ENCODE measurements around the gene TCAIM. TPM values are rescaled to one million over a fixed set of nuclear protein-coding genes. Genes with fewer than 3 reads are reported as not detected.
A peak's percentile ranks its signal among the peaks of the same experiment; 100 is the strongest.
"Not testable (repeated sequence)": the region's sequence is repeated elsewhere in the genome, so short reads cannot be mapped to it uniquely, and the experiment has no call there.

Gene TCAIM
- total RNA-seq, 1 experiment from 2014 or later = 18.6 TPM

DNA sequence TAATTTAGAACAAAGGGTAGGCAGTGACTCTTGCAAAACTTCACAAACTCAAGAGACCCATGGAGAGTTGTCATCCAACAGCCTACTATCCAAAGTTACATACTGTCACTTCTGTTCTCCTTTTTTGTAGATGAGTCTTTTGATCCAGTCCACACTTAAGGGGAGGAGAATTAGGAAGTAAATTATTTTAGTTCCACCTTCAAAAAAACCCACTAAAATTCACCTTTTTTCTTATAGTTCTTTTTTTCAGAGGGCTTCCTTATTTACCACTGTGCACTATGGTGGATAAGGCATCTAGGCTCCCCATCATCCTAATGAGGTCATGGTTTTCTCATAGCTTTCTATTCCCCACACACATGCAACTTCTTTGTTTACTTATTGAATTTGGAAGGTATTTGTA is 8.6 kb upstream of the TCAIM start:
- Histone ChIP-seq H3K4me1 (replicated peaks) (no peaks in the 10 kb centered on the region), H3K9me3 (replicated peaks) (no peaks in the 10 kb centered on the region), H3K27ac (no peak overlapping the region), H3K27me3 (replicated peaks) (0 out of 2 replicates have a peak, but pooled peaks cover 3% of the 10 kb centered on the region), H3K36me3 (no peaks in the 10 kb centered on the region), H3K4me3 (no peak overlapping the region)
- no peak for DNase-seq (ENCODE audit: low read depth in 1 of 2, low spot score in 2 of 2)

DNA sequence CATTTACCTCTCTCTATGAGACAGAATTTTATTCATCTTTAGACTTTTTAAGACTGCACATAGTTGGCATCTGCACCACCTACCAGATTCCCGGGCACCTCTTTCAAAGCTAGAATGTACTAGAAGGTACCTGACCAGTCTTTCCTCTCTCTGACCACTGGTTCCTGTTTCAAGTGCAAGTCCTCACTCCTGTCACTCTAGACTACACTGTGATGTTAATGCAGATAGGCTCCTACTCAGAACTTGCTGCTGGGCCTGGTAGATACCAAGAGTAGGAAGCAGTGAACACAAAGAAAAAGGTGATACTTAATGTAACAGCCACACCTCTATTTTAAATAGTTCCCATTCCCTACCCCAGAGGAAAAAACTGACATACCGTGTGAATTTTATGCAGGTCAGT is 8.1 kb upstream of the TCAIM start:
- no peaks in the 10 kb centered on the region for H3K4me1 ChIP-seq (replicated peaks)
- H3K9me3 ChIP-seq (replicated peaks) = no peaks in the 10 kb centered on the region
- no peak for DNase-seq (ENCODE audit: low read depth in 1 of 2, low spot score in 2 of 2)
- no peak overlapping the region for H3K27ac ChIP-seq
- no peak overlapping the region for H3K4me3 ChIP-seq
- H3K36me3 ChIP-seq = no peaks in the 10 kb centered on the region
- 0 out of 2 replicates have a peak, but pooled peaks cover 3% of the 10 kb centered on the region for H3K27me3 ChIP-seq (replicated peaks)

DNA sequence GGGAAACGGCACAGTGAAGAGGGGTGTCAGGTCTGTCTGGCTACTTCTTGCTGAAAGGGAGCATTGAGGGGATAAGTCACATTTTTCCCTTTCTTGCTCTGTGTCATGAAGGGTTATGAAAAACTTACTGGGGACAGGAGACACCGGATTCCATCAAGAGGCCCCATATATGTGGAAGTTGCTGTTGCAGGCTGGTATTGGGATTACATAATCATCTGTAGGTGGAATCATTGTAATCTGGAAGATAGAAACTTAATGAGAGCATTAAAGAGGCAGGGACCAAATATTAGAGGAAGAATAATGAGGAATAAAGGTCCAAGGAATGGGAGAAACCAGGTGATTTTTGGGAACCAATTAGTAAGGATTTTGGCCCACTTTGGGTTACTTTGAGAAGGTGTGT is 4.2 kb upstream of the TCAIM start:
- H3K36me3 ChIP-seq = no peaks in the 10 kb centered on the region
- no peaks in the 10 kb centered on the region for H3K9me3 ChIP-seq (replicated peaks)
- DNase-seq (ENCODE audit: low read depth in 1 of 2, low spot score in 2 of 2) = no peak
- H3K27ac ChIP-seq = no peak overlapping the region
- 0 out of 2 replicates have a peak, but pooled peaks cover 3% of the 10 kb centered on the region for H3K27me3 ChIP-seq (replicated peaks)
- no peak overlapping the region for H3K4me3 ChIP-seq
- peaks cover 4% of the 10 kb centered on the region; the same call in 1 of the 2 replicates for H3K4me1 ChIP-seq (replicated peaks)

DNA sequence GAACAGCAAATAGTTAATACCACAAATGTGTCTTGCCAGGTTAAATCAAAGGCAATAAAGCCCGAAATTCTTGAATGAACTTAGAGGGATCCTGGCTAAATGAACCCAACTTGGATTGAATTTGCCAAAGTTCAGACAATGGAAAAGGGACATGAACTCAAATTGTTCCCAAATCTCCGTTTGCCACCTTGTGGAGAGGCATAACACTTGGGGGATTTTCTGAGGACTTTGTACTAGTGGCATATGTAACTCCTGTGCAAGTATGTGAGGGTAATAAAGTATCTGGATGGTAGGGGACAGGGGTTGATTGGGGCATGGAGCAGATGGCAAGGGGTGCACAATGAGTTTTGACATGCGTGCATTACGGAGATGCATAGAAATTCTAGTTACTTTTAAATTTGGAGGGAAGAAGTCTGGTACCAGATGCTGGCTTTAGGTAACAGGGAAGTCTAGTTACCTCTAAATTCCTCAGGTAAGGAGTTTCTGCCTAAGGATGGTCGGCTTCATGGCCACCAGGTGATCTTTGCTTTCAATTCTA is 1.2 kb upstream of the TCAIM start:
- H3K27ac ChIP-seq = peak overlapping the region; percentile 63; the same call in 1 of the 2 replicates

DNA sequence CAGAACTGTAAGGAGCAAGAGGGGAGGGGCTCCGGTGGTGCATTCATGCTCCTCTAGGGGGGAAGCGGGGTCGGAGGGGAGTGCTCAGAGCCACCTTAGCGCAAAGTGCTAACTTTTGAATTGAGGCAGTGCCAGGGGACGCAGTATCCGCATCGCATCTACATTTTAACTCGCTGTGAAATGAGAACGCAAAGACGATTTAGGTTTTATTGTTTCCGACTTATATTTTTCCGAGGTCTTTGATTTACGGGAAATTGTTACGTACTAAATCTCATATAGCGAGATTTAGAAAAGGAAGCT is 212 bp downstream of the TCAIM start:
- H3K27ac ChIP-seq = peak overlapping the region; percentile 63

More for the DNA sequence above, 1.2 kb upstream of the TCAIM start:
- 0 out of 2 replicates have a peak, but pooled peaks cover 3% of the 10 kb centered on the region for H3K27me3 ChIP-seq (replicated peaks)
- peak overlapping the region; percentile 71 for H3K4me3 ChIP-seq
- H3K9me3 ChIP-seq (replicated peaks) = no peaks in the 10 kb centered on the region
- H3K36me3 ChIP-seq = 0 out of 2 replicates have a peak, but pooled peaks cover 4% of the 10 kb centered on the region
- H3K4me1 ChIP-seq (replicated peaks) = peaks cover 13% of the 10 kb centered on the region
- DNase-seq (ENCODE audit: low read depth in 1 of 2, low spot score in 2 of 2) = no peak

DNA sequence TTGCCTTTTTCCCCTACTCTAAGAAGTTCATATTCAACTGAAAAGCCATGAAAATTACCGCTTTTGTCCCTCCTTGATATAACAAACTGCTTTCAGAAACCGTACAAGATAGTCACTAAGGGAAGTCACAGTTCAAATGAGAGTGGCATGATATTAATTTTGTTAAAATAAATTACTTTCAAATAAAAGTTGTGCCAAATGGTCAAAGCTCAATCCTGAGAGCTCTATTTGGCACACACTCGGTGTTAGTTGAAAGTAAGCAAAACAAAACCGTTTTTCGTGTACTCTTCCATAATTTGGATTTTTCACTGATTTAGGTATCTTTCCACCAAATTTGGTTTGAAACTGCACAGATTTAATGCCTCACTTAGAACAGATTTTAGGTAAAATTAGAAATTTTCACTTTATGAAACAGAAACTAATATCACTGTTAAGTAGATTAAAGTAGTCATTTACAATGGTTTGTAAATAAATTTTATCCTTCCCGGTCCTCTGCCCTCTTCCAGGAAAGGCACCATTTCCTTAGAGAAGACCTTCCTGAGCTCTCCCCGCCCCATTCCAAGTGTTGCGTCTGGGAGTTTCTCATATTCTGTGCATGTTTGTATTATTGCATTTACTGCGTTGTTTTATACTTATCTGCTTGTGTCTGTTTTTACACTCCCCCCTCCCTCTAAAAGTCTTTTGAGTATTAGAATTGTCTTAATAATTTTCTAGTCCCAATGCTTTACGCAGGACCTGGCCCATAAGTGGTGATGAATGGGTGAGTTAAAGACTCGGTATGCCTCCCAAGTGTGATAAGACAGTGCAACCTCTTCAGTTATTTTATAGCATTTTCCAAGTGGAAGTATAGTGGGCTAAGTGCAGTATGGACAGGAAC is 853 bp downstream of the TCAIM start:
- Histone ChIP-seq H3K36me3 (0 out of 2 replicates have a peak, but pooled peaks cover 4% of the 10 kb centered on the region), H3K27me3 (replicated peaks) (no peaks in the 10 kb centered on the region), H3K4me3 (peak overlapping the region; percentile 71), H3K9me3 (replicated peaks) (no peaks in the 10 kb centered on the region), H3K27ac (peak overlapping the region; percentile 63; the same call in 1 of the 2 replicates), H3K4me1 (replicated peaks) (peaks cover 20% of the 10 kb centered on the region)
- no peak for DNase-seq (ENCODE audit: low read depth in 1 of 2, low spot score in 2 of 2)

More for the DNA sequence above, 212 bp downstream of the TCAIM start:
- peaks cover 20% of the 10 kb centered on the region for H3K4me1 ChIP-seq (replicated peaks)
- DNase-seq (ENCODE audit: low read depth in 1 of 2, low spot score in 2 of 2) = no peak
- no peaks in the 10 kb centered on the region for H3K27me3 ChIP-seq (replicated peaks)
- peak overlapping the region; percentile 71 for H3K4me3 ChIP-seq
- H3K36me3 ChIP-seq = 0 out of 2 replicates have a peak, but pooled peaks cover 4% of the 10 kb centered on the region
- H3K9me3 ChIP-seq (replicated peaks) = no peaks in the 10 kb centered on the region

DNA sequence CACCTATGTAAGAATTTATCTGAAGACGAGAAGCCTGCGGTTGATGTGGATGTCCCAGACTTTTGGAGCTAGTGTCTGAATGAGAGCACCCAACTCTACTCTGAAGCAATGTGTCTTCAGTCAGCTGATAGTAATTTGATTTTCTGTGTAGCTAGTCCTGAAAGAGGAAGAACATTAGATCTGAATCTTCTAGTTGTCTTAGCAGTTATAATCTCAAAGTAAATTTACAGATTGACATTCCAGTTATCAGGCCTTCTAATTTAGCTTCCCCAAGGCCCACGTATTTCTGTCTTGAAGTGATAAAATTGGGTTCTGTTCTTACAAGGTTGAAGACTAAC is 1.5 kb downstream of the TCAIM start:
- Histone ChIP-seq H3K9me3 (replicated peaks) (no peaks in the 10 kb centered on the region), H3K4me3 (no peak overlapping the region), H3K36me3 (0 out of 2 replicates have a peak, but pooled peaks cover 4% of the 10 kb centered on the region), H3K4me1 (replicated peaks) (peaks cover 20% of the 10 kb centered on the region), H3K27me3 (replicated peaks) (no peaks in the 10 kb centered on the region), H3K27ac (no peak overlapping the region)
- no peak for DNase-seq (ENCODE audit: low read depth in 1 of 2, low spot score in 2 of 2)

DNA sequence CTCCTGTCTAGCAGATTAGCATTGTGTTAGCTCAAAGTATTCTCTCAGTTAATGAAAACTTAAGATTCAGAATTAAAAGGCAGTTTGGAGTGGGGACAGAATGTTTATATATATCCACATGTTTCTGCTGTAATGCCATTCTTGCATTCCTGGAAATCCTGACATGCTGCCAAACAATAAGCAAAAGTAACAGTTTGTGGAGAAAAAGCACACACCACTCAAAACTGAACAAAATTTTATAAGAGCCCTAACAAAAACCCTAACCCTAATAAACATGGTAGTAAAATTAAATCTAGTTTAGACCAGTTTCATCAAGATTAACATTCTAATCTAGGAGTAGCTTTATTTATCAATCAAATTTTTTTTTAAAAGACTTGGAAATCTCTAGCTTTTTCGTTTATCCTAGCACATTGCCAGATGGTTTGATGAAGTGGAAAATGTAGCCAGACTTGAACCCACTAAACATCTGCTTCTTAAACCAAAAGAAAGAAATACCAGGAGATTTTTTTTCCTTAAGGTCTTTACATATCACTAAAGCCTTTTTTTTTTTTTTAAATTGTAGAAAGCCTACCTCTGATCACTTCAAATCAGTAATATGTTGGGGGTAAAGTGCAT is 3.7 kb downstream of the TCAIM start:
- no peaks in the 10 kb centered on the region for H3K27me3 ChIP-seq (replicated peaks)
- H3K27ac ChIP-seq = peak overlapping the region; percentile 69
- peaks cover 20% of the 10 kb centered on the region for H3K4me1 ChIP-seq (replicated peaks)
- H3K4me3 ChIP-seq = no peak overlapping the region
- H3K36me3 ChIP-seq = 0 out of 2 replicates have a peak, but pooled peaks cover 4% of the 10 kb centered on the region
- DNase-seq (ENCODE audit: low read depth in 1 of 2, low spot score in 2 of 2) = peak in 1 of 2 experiments; percentile 71
- H3K9me3 ChIP-seq (replicated peaks) = no peaks in the 10 kb centered on the region

DNA sequence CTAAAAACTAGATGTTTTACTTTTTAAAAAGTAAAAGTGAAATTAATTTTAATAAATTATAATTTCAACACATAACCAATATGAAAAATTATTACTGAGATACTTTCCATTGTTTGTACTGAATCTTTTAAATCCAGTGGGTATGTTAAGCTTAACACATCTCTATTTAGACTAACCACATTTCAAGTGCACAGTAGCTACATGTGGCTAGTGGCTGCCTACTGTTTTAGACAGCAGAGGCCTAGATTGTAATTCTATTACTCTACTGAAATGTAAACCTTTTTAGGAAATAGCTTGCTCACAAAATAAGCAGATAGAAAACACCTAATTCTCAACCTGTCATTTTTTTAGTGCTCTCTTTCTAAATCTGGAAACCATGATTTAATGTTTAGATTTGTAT is 4.9 kb downstream of the TCAIM start:
- Histone ChIP-seq H3K4me1 (replicated peaks) (peaks cover 17% of the 10 kb centered on the region), H3K27me3 (replicated peaks) (no peaks in the 10 kb centered on the region), H3K4me3 (no peak overlapping the region), H3K27ac (no peak overlapping the region), H3K9me3 (replicated peaks) (no peaks in the 10 kb centered on the region), H3K36me3 (0 out of 2 replicates have a peak, but pooled peaks cover 4% of the 10 kb centered on the region)
- no peak for DNase-seq (ENCODE audit: low read depth in 1 of 2, low spot score in 2 of 2)

DNA sequence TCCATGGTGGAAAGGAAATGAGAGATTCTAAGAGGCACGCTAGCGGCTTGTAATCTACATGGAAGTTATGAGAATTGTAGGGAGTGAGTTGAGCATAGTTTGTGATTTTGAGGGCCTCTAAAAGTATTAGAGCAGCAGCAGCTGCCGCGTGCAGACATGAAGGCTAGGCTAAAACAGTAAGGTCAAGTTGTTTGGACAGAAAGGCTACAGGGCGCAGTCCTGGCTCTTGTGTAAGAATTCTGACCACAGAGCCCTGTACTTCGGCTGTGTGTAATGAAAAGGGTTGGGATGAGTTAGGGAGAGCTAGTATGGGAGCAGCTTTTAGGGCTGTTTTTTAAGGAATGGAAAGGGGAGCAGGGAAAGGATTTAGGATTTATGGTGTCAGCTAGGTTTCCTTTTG is 8.0 kb downstream of the TCAIM start:
- H3K36me3 ChIP-seq; H3K4me3 ChIP-seq; H3K27ac ChIP-seq; DNase-seq (ENCODE audit: low read depth in 1 of 2, low spot score in 2 of 2); H3K27me3 ChIP-seq (replicated peaks); H3K9me3 ChIP-seq (replicated peaks): not testable (repeated sequence)
- peaks cover 12% of the 10 kb centered on the region for H3K4me1 ChIP-seq (replicated peaks)

DNA sequence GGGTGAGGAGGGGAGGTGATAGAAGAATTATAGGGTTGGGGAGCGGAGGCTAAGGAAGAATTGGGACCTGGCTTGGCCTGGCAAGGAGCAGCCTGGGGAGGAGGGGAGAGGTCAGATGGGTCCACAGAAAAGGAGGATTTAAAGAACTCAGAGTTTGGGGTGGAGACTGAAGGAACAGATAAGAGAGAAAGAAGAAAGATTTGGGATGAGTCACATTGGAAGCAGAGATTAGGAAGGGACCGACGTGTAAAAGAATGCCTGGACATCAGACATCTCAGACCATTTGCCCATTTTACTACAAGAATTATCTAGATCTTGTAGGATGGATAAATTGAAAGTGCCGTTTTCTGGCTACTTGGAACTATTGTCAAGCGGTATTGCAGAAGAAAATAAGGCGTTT is 10.4 kb downstream of the TCAIM start:
- Histone ChIP-seq H3K9me3 (replicated peaks) (no peaks in the 10 kb centered on the region), H3K27me3 (replicated peaks) (no peaks in the 10 kb centered on the region), H3K36me3 (no peaks in the 10 kb centered on the region), H3K4me3 (no peak overlapping the region), H3K4me1 (replicated peaks) (no peaks in the 10 kb centered on the region), H3K27ac (no peak overlapping the region)
- DNase-seq (ENCODE audit: low read depth in 1 of 2, low spot score in 2 of 2) = no peak

DNA sequence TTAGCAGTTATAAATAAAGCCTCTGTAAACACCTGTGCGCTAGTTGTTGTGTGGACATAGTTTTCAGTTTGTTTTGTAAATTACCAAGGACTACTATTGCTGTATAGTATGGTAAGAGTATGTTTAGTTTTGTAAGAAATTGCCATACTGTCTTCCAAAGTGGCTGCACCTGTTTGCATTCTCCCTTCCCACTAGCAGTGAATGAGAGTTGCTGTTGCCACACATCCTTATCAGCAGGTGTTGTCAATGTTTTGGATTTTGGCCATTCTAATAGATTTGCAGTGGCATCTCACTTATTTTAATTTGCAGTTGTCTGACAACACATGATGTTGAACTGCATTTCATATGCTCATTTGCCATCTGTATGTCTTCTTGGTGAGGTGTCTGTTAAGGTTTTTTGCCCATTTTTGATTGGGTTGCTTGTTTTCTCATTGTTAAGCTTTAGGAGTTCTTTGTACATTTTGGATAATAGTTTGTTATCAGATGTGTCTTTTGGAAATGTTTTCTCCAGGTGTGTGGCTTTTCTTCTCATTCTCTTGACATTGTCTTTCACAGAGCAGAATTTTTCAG is 14.9 kb downstream of the TCAIM start:
- Histone ChIP-seq H3K36me3 (no peaks in the 10 kb centered on the region; the same call in 1 of the 2 replicates), H3K27ac (no peak overlapping the region), H3K4me1 (replicated peaks) (peaks cover 5% of the 10 kb centered on the region), H3K27me3 (replicated peaks) (no peaks in the 10 kb centered on the region), H3K9me3 (replicated peaks) (no peaks in the 10 kb centered on the region), H3K4me3 (no peak overlapping the region)
- no peak for DNase-seq (ENCODE audit: low read depth in 1 of 2, low spot score in 2 of 2)

DNA sequence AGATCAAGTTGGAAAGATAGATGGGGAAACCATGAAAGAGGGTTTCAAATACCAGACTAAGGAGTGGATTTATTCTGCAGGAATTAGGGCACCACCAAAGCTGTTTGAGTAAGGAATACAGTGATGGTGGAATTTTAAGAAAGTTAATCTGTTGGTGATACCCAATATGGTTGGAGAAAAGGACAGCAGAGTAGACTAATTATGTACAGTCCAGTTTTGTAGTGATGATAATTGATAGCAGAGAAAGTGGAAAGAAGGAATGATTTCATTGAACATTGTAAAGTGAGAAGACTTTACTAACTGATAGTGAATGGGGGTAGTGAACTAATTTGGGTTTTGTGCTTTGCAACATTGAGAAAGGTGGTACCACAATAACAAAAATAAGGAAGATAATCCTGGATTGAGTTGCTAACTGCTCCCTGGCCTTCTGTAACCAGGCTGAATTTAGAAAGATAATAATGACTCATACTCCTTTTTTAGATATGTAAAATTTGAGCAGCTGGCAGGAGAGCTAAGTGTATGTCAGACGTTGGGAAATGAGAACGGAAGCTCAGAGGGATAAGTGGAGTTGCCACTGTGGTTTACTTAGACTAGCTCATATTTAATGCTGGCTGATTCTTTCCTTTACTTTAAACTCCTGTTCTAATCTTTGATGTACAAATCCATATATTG is 16.9 kb downstream of the TCAIM start:
- no peak overlapping the region for H3K4me3 ChIP-seq
- H3K4me1 ChIP-seq (replicated peaks) = peaks cover 5% of the 10 kb centered on the region
- DNase-seq (ENCODE audit: low read depth in 1 of 2, low spot score in 2 of 2) = no peak
- H3K27me3 ChIP-seq (replicated peaks) = no peaks in the 10 kb centered on the region
- no peak overlapping the region for H3K27ac ChIP-seq
- H3K9me3 ChIP-seq (replicated peaks) = no peaks in the 10 kb centered on the region
- peaks cover 3% of the 10 kb centered on the region; the same call in 1 of the 2 replicates for H3K36me3 ChIP-seq
